IMR-90 (cell line): ENCODE data around the gene RNF144B. TPM values are rescaled to one million over a fixed set of nuclear protein-coding genes. Genes with fewer than 3 reads are reported as not detected.

Experiments used
- ATAC-seq: fragments of 200-7000 bp; cut with Tn5 transposase; 2 replicates; pipeline ENCODE4 v1.9.1; 2020; ENCODE audit warnings: low read depth, mild to moderate bottlenecking, moderate library complexity
- BruUV-seq: library from RNA; stranded (reverse); fragments of 400-500 nt; replicated peaks from 2 replicates; lab custom pipeline; 2021; lab: Mats Ljungman, UMichigan
- CTCF ChIA-PET: fragments of 300-600 bp; formaldehyde crosslinking; extraction: SDS; loops from one replicate; lab custom pipeline; 2021; ENCODE audit warnings: antibody characterized with exemption; lab: Yijun Ruan, JAX
- POLR2A ChIA-PET: fragments of 300-600 bp; sonication (Branson Sonifier 250); formaldehyde crosslinking; loops from one replicate; lab custom pipeline; 2022; ENCODE audit warnings: antibody characterized with exemption; ENCODE audit not compliant: unreplicated experiment; lab: Charles Lee
- DNase-seq: peaks from one replicate; pipeline ENCODE4 v3.0.0; 2013
- H2AFZ ChIP-seq: replicated peaks from 2 replicates; pipeline ENCODE3; 2013; ENCODE audit warnings: low read length, mild to moderate bottlenecking; ENCODE audit not compliant: poor library complexity
- H2AK5ac ChIP-seq: 2 replicates; pipeline ENCODE4 v1.6.1; 2013; ENCODE audit warnings: low read depth, low read length, inconsistent platforms
- H2AK9ac ChIP-seq: replicated peaks from 2 replicates; pipeline ENCODE3; 2013; ENCODE audit warnings: mild to moderate bottlenecking, low read depth, low read length, moderate library complexity; ENCODE audit not compliant: poor library complexity
- H2BK120ac ChIP-seq: 2 replicates; pipeline ENCODE4 v1.6.1; 2013; ENCODE audit warnings: low read depth, low read length, inconsistent platforms
- H2BK15ac ChIP-seq: 3 replicates; pipeline ENCODE4 v1.6.1; 2013; ENCODE audit warnings: low read depth, low read length, inconsistent platforms
- H2BK20ac ChIP-seq: 2 replicates; pipeline ENCODE4 v1.6.1; 2013; ENCODE audit warnings: low read depth, mild to moderate bottlenecking, inconsistent platforms, low read length, moderate library complexity
- H2BK5ac ChIP-seq: 2 replicates; pipeline ENCODE4 v1.6.1; 2013; ENCODE audit warnings: mild to moderate bottlenecking, low read depth, low read length, inconsistent platforms; ENCODE audit not compliant: poor library complexity, severe bottlenecking
- H3K14ac ChIP-seq: replicated peaks from 2 replicates; pipeline ENCODE4 v1.6.1; 2013; ENCODE audit warnings: low read depth, low read length, inconsistent platforms
- H3K18ac ChIP-seq: 2 replicates; pipeline ENCODE4 v1.6.1; 2013; ENCODE audit warnings: low read depth, low read length, control low read depth
- H3K23ac ChIP-seq: 2 replicates; pipeline ENCODE4 v1.6.1; 2013; ENCODE audit warnings: low read depth, low read length, inconsistent platforms
- H3K27ac ChIP-seq: 2 replicates; pipeline ENCODE4 v1.5.1; 2013; ENCODE audit warnings: mild to moderate bottlenecking, control low read depth, low read length; ENCODE audit not compliant: insufficient read depth
- H3K27me3 ChIP-seq: 2 replicates; pipeline ENCODE4 v1.6.1; 2013; ENCODE audit warnings: low read length; ENCODE audit not compliant: control insufficient read depth, insufficient read depth
- H3K36me3 ChIP-seq: 2 replicates; pipeline ENCODE4 v1.6.1; 2013; ENCODE audit warnings: low read length, mixed read lengths; ENCODE audit not compliant: control insufficient read depth, insufficient read depth
- H3K4ac ChIP-seq: 2 replicates; pipeline ENCODE4 v1.6.1; 2013; ENCODE audit warnings: low read depth, low read length, inconsistent platforms
- H3K4me1 ChIP-seq: 2 replicates; pipeline ENCODE4 v1.6.1; 2013; ENCODE audit warnings: low read length, mixed read lengths; ENCODE audit not compliant: control insufficient read depth, insufficient read depth
- H3K4me2 ChIP-seq: 2 replicates; pipeline ENCODE4 v1.6.1; 2013; ENCODE audit warnings: low read depth, mild to moderate bottlenecking, control low read depth, low read length, moderate library complexity
- H3K4me3 ChIP-seq: 2 replicates; pipeline ENCODE4 v1.5.1; 2013; ENCODE audit warnings: low read depth, mild to moderate bottlenecking, control low read depth, low read length, moderate library complexity; ENCODE audit not compliant: insufficient read depth
- H3K56ac ChIP-seq: 2 replicates; pipeline ENCODE4 v1.6.1; 2013; ENCODE audit warnings: low read length, inconsistent platforms; ENCODE audit not compliant: insufficient read depth; ENCODE audit errors: extremely low read depth
- H3K79me1 ChIP-seq, 2 experiments: 2 replicates each; pipeline ENCODE4 v1.6.1; 2013; ENCODE audit warnings: low read length in 2 of 2, inconsistent platforms in 1 of 2, low read depth in 1 of 2
- H3K9ac ChIP-seq: 2 replicates; pipeline ENCODE4 v1.6.1; 2013; ENCODE audit warnings: low read depth, low read length, control low read depth
- H3K9me1 ChIP-seq: 2 replicates; pipeline ENCODE4 v1.6.1; 2013; ENCODE audit warnings: low read length, inconsistent platforms; ENCODE audit not compliant: insufficient read depth
- H3K9me3 ChIP-seq: 2 replicates; pipeline ENCODE4 v1.6.1; 2013; ENCODE audit warnings: low read length; ENCODE audit not compliant: control insufficient read depth, insufficient read depth
- H4K20me1 ChIP-seq: 2 replicates; pipeline ENCODE4 v1.6.1; 2013; ENCODE audit warnings: low read length, inconsistent platforms; ENCODE audit not compliant: insufficient read depth
- H4K5ac ChIP-seq: 2 replicates; pipeline ENCODE4 v1.6.1; 2013; ENCODE audit warnings: mild to moderate bottlenecking, low read depth, low read length, control low read depth
- H4K8ac ChIP-seq, 2 experiments: 2 replicates each; pipeline ENCODE4 v1.6.1; 2013; ENCODE audit warnings: low read depth in 2 of 2, low read length in 2 of 2, control low read depth in 1 of 2, inconsistent platforms in 1 of 2
- H4K91ac ChIP-seq: 2 replicates; pipeline ENCODE4 v1.6.1; 2013; ENCODE audit warnings: low read depth, low read length, inconsistent platforms; ENCODE audit not compliant: insufficient read depth
- BHLHE40 ChIP-seq: fragments of 150-350 bp; IDR thresholded peaks from 2 replicates; pipeline ENCODE4 v1.6.1; 2016; ENCODE audit warnings: mild to moderate bottlenecking, low read depth, low read length
- CEBPB ChIP-seq: IDR thresholded peaks from 2 replicates; pipeline ENCODE4 v1.6.1; 2012; ENCODE audit warnings: low read depth, low read length, improper control_type of control experiment
- FOS ChIP-seq: fragments of 150-350 bp; IDR thresholded peaks from 2 replicates; pipeline ENCODE4 v1.6.1; 2016; ENCODE audit warnings: low read depth, low read length
- MAZ ChIP-seq: IDR thresholded peaks from 2 replicates; pipeline ENCODE4 v1.6.1; 2012; ENCODE audit warnings: low read depth, mild to moderate bottlenecking, low read length, improper control_type of control experiment, moderate library complexity, borderline replicate concordance
- MXI1 ChIP-seq: IDR thresholded peaks from 2 replicates; pipeline ENCODE4 v1.6.1; 2012; ENCODE audit warnings: low read depth, mild to moderate bottlenecking, low read length, moderate library complexity, borderline replicate concordance
- NFE2L2 ChIP-seq: fragments of 150-350 bp; IDR thresholded peaks from 2 replicates; pipeline ENCODE4 v1.6.1; 2016; ENCODE audit warnings: low read depth, mild to moderate bottlenecking, low read length
- SMC3 ChIP-seq: fragments of 150-350 bp; IDR thresholded peaks from 2 replicates; pipeline ENCODE4 v1.6.1; 2016; ENCODE audit warnings: low read depth, mild to moderate bottlenecking, antibody characterized with exemption, low read length, moderate library complexity
- WGBS, 2 experiments: methylation state at CpG; one replicate each; pipeline versions ENCODE4 v1.1.5 to v1.1.7; 2013; ENCODE audit warnings: missing lambda C conversion rate in 2 of 2; ENCODE audit not compliant: insufficient read length in 1 of 2; ENCODE audit errors: extremely low coverage in 2 of 2; 5-methylcytosine and 5-hydroxymethylcytosine counted together
- dilution Hi-C: fragments of 300-500 bp; cut with HindIII; formaldehyde crosslinking; loops from one replicate; pipeline ENCODE4 v1.14.3; 2018; ENCODE audit warnings: low sequenced_read_pairs; ENCODE audit not compliant: unreplicated experiment
- in situ Hi-C: fragments of 300-500 bp; cut with MboI; formaldehyde crosslinking; loops from 3 replicates; pipeline ENCODE4 v1.14.3; 2019; ENCODE audit warnings: low sequenced_read_pairs, inconsistent platforms, mixed read lengths
- intact Hi-C: fragments of 100-400 bp; cut with micrococcal nuclease; formaldehyde crosslinking; loops from 2 replicates; pipeline ENCODE4 v1.10.0; 2022
- polyA plus RNA-seq, 3 experiments: library from polyadenylated mRNA; depleted of rRNA; stranded (reverse); fragments of >200 nt; gene quantifications; 2 replicates each; pipeline ENCODE4 v1.2.3, GENCODE V29; 2012; ENCODE audit warnings: low replicate concordance in 1 of 3
- total RNA-seq: library from RNA; depleted of rRNA; stranded (reverse); fragments of >200 nt; gene quantifications from 2 replicates; pipeline ENCODE4 v1.2.3, GENCODE V29; 2012
- TF ChIP-seq, protein P1 (sequence below): fragments of 150-350 bp; IDR thresholded peaks from 2 replicates; pipeline ENCODE4 v1.6.1; 2017; ENCODE audit warnings: mild to moderate bottlenecking, antibody characterized with exemption, low read length, low read depth
- TF ChIP-seq, protein P2 (sequence below): conservative IDR thresholded peaks from 2 replicates; pipeline ENCODE4 v1.5.1; 2012; ENCODE audit warnings: mild to moderate bottlenecking, low read depth, low read length, improper control_type of control experiment

The RNF144B gene
- total and polyA plus RNA-seq, 2 of the 4 experiments (the other 2 are of a cell fraction), result 0.44 to 2.7 TPM

GRCh38 chr6:18429655-18430297, 42.6 kb downstream of the RNF144B start:
- H2AFZ ChIP-seq, result no peak overlapping the region
- H3K4me1 ChIP-seq, result peaks cover 7% of the 10 kb centered on the region; the same call in 1 of the 2 replicates
- no peak overlapping the region for H3K18ac ChIP-seq
- H3K36me3 ChIP-seq, result no peaks in the 10 kb centered on the region
- no peak overlapping the region for H3K9ac ChIP-seq
- no peak overlapping the region for H3K4me3 ChIP-seq
- H3K79me1 ChIP-seq, result no peaks in the 10 kb centered on the region; a peak in 2 of 4 replicates
- no peak overlapping the region for H2BK20ac ChIP-seq
- H3K4ac ChIP-seq, result no peak overlapping the region
- H3K9me1 ChIP-seq, result peaks cover 8% of the 10 kb centered on the region
- no peak overlapping the region for H2BK120ac ChIP-seq
- no TSS peak for BruUV-seq
- 0 out of 2 replicates have a peak, but pooled peaks cover 2% of the 10 kb centered on the region for H3K27me3 ChIP-seq
- H3K27ac ChIP-seq, result no peak overlapping the region
- ChIA-PET POLR2A (no interaction called here), CTCF (interaction anchor here (0.6 kb wide), 1 partner anchor 28 kb away, joined by 3 read pairs; no protein-coding TSS in a partner anchor)
- DNase-seq (no peak), ATAC-seq (no peak)
- no peak overlapping the region for H2AK5ac ChIP-seq
- in situ Hi-C loops, result no loop called here
- no peak overlapping the region for H2BK5ac ChIP-seq
- no peak overlapping the region for H2BK15ac ChIP-seq
- no peak overlapping the region for H3K14ac ChIP-seq
- H4K8ac ChIP-seq, result no peak overlapping the region
- TF ChIP-seq MXI1, result no peak
- TF ChIP-seq, protein P1, sequence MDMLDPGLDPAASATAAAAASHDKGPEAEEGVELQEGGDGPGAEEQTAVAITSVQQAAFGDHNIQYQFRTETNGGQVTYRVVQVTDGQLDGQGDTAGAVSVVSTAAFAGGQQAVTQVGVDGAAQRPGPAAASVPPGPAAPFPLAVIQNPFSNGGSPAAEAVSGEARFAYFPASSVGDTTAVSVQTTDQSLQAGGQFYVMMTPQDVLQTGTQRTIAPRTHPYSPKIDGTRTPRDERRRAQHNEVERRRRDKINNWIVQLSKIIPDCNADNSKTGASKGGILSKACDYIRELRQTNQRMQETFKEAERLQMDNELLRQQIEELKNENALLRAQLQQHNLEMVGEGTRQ, result no peak
- no peak for TF ChIP-seq MAZ
- TF ChIP-seq CEBPB, result no peak
- TF ChIP-seq, protein P2, sequence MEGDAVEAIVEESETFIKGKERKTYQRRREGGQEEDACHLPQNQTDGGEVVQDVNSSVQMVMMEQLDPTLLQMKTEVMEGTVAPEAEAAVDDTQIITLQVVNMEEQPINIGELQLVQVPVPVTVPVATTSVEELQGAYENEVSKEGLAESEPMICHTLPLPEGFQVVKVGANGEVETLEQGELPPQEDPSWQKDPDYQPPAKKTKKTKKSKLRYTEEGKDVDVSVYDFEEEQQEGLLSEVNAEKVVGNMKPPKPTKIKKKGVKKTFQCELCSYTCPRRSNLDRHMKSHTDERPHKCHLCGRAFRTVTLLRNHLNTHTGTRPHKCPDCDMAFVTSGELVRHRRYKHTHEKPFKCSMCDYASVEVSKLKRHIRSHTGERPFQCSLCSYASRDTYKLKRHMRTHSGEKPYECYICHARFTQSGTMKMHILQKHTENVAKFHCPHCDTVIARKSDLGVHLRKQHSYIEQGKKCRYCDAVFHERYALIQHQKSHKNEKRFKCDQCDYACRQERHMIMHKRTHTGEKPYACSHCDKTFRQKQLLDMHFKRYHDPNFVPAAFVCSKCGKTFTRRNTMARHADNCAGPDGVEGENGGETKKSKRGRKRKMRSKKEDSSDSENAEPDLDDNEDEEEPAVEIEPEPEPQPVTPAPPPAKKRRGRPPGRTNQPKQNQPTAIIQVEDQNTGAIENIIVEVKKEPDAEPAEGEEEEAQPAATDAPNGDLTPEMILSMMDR, result no peak
- no peak for TF ChIP-seq FOS
- TF ChIP-seq BHLHE40, result no peak
- TF ChIP-seq NFE2L2, result no peak
- TF ChIP-seq SMC3, result no peak
- H3K9me3 ChIP-seq, result no peaks in the 10 kb centered on the region
- intact Hi-C loops, result no loop called here
- no peak overlapping the region for H3K23ac ChIP-seq
- H3K56ac ChIP-seq, result no peak overlapping the region
- no peak overlapping the region for H4K5ac ChIP-seq
- H3K4me2 ChIP-seq, result no peak overlapping the region
- dilution Hi-C loops, result no loop called here
- 80% methylated on average over 1 of the region's 4 CpGs; no CpG with 5 or more reads in 1 of the 2 experiments for WGBS, 2 experiments
- H4K20me1 ChIP-seq, result no peaks in the 10 kb centered on the region
- H4K91ac ChIP-seq, result no peak overlapping the region
- H2AK9ac ChIP-seq, result no peak overlapping the region
